NCI-H82 treated with DMSO at 0.1 percent for 48 hours (cell line): Measurements from ENCODE around the gene PSPN.
"Not testable (repeated sequence)": the region's sequence is repeated elsewhere in the genome, so short reads cannot be mapped to it uniquely, and the experiment has no call there.

Experiments
- DNase-seq: peaks from one replicate; lab custom pipeline; 2025; ENCODE audit not compliant: unreplicated experiment; lab: John Stamatoyannopoulos, UW

The PSPN gene

DNA sequence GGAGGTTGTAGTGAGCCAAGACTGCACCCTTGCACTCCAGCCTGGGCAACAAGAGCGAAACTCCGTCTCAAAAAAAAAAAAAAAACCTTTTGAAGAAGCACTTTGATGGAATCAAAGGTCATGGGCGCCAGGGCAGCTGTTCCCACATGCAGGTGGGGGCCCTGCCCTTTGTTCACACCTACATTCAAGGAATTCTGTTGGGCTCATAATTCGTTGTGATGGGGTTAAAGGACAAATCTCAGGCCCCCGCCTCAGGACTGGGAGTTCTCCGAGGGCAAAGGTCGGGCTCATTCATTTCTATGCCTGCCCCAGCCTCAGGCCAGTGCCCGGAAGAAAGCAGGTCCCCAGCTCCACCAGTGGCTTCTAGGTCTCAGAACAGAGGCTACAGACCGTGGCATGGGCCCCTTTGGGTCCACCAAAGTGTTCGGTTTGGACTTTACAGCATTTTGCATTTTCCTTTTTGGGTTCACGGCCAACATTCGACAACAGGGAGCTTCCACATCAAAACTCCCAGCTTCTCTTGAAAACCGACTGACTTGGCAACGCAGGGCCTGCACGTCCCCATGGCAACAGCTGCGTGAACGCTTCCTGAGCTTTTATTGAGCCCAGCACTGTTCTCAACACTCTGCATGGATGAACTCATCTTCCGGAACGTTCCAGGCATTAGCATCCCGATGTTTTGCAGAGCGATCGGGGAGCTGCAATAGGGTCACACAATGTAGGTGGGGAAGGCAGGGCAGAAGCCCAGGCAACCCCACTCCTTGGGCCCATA is 27.3 kb upstream of the PSPN start:
- no peak for DNase-seq

DNA sequence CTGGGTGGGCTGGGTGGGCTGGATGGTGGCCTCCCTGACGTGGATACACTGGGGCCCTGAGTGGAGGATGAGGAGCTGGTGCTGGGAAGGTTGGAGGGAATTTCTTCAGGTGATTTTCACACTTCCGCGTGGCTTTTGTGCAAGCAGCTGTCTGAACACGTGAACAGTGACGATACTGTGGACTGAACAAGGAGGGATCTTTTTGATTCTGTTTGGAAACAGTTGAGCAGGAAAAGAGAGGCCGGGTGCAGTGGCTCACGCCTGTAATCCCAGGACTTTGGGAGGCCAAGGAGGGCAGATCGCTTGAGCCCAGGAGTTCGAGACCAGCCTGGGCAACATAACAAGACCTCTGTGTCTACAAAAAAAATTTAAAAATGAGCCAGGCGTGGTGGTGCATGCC is 26.3 kb upstream of the PSPN start:
- no peak for DNase-seq

DNA sequence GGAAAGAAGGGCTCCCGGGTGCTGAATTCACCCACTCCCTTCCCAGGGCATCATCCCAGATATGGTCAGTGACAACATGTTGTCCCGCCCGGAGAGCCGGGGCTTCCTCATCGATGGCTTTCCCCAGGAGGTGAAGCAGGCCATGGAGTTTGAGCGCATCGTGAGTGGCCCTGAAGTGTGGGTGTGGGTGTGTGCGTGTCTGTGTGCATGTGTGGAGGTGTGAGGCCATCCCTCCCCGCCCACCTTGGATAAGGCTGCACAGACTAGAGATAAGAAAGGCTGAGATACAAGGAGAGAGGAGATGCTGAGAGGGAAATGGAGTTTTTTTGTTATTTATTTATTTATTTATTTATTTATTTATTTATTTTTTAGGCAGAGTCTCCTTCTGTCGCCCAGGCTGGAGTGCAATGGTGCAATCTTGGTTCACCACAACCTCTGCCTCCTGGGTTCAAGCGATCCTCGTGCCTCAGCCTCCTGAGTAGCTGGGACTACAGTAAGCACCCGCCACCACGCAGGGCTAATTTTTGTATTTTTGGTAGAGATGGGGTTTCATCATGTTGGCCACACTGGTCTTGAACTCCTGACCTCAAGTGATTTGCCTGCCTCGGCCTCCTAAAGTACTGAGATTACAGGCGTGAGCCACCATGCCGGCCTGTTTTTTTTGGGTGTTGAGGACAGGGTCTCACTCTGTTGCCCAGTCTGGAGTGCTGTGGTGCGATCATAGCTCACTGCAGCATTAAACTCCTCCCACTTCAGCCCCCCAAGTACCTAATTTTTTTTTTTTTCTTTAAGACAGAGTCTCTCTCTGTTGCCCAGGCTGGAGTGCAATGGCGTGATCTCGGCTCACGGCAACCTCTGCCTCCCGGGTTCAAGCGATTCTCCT is 24.6 kb upstream of the PSPN start:
- not testable (repeated sequence) for DNase-seq

DNA sequence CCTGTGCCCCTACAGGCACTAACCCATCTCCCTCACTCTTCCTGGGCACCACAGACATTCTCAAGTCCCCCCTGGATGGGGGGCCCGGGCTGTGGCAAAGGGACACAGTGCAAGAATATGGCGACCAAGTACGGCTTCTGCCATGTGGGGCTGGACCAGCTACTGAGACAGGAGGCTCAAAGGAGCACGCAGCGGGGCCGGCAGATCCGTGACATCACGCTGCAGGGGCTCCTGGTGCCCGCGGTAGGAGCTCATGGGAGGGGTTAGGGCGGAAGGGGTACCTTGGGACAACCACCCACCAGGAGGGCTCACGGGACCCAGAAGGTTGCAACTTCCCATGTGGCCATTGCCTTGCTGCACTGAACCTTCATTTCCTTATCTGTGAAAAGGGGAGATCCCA is 20.6 kb upstream of the PSPN start:
- DNase-seq: no peak

DNA sequence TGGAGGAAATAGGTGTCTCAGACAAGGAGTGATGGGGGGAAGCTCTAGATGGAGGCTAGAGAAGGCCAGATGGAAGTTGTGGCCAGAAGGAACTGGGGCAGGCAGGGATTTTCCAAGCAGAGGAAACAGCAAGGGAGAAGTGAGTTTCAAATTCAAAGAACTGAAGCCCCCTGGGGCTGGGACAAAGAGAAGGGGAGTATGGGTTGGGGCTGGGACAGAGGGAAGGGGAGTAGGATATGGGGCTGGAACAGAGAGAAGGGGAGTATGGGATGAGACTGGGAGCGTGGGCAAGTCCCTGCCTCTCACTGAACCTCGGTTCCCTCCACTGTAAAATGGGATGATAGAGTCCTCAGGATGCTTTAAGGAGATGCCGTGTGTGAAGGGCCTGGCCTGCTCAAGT is 19.1 kb upstream of the PSPN start:
- no peak for DNase-seq

DNA sequence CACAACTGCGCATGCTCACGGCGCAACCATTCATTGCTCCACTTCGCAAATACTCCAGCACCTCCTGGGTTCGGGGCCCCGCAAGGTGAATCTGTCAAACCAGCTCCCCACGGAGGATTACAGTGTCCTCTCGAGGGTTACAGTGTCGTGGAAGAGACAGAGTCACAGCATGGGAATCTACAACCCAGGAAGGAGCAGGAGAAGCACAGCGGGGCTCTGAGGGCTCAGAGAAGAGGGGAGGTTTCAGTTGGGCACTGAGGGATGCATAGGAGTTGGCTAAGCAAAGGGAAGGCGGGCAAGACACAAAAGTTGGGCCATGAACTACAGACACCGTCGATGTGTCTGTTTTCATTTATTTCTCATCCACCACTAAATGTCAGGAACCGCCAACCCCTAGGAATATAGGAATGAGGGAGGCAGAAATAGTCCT is 18.3 kb upstream of the PSPN start:
- peak; percentile 44 for DNase-seq

DNA sequence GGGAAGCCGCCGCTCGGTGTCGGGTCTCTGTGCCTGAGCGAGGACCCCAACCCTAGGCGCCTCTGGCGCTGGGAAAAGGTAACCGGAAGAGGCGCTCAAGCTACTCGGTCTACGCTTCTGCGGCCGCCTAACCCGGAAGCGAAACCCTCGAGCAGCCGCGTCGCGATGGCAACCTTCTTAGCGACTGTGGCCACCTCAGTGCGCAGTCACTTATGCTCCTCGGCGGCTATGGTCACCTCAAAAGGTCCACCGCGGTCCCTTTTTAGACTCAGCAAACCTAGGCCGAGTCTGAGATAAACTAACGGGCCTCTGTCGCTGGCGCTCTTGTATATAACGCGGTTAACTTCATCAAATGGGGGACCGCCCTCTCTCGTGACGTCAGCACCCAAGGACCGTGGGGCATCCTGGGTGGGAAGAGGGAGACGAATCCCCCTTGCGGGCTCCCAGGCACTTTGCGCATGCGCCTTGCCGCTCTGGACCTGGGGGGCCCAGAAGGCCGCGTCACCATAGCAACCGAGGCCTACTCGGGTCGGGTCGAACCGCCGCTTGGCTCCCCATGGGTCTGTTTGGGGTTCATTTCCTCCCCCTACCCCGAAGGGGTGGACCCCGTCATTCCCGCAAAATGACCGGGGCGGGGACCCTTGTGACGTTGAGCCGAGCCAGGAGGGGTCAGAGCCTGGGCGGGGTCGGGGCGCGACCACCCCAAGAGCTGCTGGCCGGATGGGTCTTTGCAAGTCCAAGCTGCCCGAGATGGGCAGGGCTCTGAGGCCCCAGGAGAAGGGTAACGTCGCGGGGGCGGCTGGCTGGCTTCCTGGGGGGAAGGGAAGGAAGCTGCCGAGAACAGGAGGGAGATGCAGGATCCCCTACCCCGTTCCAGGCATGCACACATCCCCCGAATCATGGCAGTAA is 17.6 kb upstream of the PSPN start, which contains the start of gene GTF2F1:
Gene GTF2F1 (minus strand): TSS at position 91 of the 909 bp plus-strand sequence. CDS start 169 bp downstream, outside the sequence.
- DNase-seq: peak; percentile 86

DNA sequence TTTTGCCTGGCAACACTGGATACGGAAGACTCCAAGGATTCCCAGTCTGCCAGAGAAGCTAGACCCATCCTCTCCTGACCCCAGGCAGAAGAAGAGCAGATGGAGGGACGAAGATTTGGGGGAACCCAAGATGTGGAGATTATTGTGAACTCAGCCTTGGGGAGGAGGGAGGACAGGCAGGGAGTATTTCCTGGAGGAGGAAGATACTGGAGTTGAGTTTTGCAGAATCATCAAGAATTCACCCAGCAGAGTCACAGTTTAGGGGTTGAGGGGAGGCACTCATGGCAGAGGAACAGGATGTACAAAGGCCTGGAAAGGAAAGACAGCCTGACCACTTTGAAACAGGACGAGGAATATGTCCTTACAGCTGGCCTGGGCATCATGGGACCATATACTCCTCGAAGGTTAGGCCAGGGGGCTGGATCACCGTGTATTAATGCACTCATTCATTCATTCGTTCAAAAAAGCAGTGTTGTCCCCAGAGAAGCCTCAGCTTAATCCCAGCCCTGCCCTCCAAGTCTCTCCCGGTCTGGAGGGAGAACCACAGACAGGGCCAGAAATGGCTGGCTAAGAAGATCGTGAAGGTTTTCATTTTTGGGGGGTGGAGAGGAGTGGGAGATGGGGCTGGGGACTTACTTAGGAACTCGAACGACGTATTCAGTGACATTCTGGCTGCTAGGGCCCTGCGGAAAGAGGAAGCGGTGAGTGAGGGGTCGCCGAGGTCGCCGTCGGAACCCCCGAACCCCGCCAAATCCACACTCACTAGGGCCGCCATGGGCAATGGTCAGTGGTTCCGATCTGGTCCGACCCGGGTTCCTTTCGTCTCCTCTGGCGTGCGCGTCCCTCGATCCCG is 16.7 kb upstream of the PSPN start:
- no peak for DNase-seq

DNA sequence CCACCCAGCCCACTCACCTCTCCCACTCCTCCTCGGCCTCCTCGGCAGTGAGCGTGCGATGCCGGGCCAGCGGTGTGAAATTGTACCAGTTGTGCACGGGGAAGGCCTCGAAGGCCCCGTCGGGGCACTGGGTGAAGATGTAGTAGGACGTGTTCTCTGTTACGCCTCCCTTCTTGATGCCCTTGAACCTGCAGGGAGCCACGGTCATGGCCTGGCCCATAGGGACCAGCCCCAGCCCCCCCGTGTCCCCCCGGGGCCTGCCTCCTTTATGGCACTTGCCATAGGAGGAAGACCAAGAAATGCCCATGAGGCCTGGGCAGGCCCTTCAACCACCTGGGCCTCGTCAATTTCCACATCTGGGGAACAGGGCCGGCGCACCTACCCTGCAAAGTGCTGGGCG is 11.6 kb upstream of the PSPN start:
- DNase-seq: no peak

DNA sequence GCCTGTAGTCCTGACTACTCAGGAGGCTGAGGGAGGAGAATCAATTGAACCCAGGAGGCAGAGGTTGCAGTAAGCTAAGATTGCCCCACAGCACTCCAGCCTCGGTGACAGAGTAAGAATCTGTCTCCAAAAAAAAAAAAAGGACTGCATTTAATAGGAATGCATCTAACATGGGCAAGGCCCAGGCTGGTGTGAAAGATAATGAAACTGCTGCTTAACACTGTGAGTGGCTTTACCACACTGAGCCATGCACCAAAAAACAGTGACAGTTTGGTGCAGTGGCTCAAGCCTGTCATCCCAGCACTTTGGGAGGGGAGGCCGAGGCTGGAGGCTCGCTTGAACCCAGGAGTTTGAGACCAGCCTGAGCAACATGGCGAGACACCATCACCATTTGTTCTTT is 8.6 kb upstream of the PSPN start:
- DNase-seq: no peak

DNA sequence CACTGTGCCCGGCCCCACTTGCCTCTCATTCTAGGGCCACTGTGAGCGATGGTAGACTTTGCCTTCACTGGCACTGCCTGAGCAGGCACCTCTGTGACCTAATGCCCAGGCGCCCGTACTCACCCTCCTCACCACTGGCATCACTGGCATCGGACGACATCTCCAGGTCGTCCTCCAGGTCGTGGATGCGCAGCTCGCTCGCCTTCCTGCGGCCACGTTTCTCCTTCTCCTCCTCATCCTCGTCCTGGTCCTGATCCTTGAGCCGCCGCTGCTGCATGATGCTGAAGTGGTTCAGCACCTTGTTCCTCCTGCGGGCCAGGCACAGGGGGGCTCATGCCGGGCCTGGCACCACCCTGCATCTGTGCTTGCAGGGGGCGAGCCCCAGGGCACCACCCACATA is 7.5 kb upstream of the PSPN start:
- DNase-seq: no peak

DNA sequence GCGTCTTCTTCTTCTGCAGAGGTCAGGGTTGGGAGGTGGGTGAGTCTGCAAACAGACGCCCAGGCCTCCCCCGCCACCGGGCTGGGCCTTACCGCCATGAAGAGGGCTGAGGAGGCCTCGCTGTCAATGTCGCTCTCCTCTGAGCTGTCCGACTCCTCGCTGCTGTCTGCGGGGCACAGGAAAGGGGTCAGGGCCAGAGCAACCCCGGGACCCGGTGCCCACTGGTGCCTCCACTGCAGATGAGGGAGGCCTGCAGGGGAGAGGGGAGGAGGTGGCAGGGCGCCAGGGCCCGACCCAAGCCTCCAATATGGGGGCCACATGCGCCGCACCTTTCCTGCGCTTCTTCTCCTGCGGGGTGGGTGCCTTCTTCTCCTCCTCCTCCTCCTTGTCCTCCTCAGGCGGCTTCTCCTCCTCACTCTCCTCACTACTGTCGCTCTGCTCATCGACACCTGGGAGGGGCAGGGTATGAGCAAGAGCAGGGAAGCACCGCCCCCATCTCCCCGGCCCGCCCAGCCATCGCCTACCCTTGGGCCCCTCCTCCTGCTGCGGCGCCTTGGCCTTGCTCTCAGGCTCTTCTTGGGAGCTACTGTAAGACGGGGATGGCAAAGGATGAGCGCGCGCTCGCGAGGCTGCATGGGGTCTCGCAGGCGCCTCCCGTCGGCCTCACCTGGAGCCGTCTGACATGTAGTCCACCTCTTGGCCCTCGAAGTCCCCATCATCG is 5.5 kb upstream of the PSPN start:
- DNase-seq: no peak

DNA sequence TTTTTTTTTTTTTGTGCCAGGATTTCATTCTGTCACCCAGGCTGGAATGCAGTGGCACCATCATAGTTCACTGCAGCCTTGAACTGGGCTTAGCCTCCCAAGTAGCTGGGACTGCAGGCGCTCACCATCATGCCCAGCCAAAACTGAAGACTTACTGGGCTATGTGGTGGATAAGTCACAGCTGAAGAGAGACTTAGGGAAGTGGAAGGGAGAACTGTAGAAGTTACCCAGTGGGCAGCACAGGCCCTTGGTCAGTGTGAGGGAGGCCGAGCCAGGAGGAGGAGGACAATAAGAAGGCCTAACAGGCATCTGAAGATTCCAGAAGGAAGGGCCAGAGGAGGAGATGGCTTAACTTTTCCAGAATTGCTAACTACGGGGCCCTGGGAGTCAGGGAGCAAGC is 4.0 kb upstream of the PSPN start:
- DNase-seq: no peak

DNA sequence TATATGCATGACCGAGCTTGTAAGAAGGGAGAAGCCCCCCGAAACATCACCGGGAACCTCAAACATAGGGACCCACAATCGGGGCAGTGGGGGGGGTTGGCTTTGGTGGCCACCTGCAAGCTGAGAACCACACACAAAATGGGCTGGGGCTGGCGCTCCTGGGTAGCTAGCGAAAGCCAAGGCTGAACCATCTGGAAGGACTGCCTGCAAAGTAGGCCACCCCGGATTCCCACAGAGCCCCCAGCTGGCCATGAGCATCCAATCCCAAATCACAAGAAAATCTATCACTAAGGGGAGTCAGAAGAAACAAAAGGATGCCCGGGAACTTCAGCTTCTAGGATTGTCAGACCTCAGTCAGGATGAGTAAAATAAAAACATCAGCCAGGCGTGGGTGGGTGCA is 2.8 kb upstream of the PSPN start:
- no peak for DNase-seq

DNA sequence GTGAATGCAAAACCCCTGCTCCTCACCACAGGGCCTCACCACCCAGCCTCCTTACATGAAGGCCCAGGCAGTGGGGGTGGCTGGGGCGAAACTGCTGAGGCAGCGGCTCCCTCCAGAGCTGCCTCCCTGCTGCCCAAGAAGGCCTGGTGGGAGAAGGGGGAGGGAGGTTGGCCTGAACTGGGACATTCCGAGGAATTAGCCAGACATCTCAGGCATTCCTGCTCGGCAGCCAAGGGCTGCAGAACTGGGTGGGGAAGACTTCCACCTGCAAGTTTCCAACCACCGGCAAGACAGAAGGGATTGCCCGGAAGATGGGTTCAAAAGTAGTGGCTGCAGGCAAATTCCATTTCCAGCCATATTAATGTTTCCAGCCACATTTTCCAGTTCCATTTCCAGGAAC is 2.3 kb upstream of the PSPN start:
- DNase-seq: no peak

DNA sequence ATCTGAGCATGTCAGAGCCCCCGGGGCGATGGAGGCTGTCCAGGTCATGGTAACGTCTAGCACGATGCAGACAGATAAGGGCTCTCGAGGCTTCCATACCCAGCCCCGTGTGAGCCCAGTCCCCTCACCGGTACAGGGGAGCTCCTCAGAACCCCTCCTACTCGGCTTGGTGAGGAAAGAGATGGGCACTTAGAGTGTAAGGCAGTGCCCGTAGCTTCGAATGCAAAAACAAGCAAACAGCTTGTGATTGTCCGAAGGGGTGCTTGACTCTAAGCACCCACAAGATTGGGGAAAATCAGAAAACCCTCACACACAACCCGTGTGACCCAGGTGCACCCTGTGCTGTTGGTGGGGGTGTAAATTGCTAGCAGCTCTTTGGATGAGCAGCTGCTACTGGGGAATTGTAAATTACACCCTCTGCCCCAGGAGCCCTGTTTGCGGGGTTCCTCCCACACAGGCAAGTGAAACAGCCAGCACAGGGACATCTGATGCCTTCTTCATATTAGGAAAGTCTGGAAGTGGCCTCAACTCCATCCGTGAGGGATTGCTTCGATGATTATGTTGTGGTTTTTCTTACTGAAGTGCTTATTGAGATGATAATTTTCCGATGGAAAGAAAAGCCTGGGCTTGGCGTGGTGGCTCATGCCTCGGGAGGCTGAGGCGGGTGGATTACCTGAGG is 918 bp upstream of the PSPN start:
- no peak for DNase-seq

DNA sequence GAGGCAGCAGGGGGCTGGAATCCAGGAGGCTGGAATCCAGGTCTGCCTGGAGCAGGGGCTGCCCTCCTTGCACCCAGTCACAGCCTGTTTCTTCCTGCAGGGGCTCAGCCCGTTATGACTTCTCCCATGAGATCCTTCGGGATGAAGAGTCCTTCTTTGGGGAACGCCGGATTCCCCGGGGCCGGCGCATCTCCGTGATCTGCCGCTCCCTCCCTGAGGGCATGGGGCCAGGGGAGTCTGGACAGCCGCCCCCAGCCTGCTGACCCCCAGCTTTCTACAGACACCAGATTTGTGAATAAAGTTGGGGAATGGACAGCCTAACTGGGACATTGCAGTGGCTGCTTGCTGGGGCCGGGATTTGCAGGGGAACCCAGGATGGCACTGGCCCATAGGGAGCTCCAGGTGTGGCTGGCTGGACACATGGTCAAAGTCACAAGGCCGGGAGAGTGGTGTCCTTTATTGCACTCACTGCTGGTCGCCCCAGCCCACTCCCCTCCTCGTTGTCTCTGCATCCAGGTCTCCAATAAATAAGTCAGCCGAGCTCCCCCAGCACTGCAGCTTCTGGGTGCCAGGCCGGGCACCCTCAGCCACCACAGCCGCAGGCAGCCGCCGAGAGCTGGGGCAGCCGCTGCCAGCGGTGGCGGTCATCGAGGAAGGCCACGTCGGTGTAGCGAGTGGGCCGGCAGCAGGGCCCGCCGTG is 872 bp downstream of the PSPN start:
- no peak for DNase-seq

DNA sequence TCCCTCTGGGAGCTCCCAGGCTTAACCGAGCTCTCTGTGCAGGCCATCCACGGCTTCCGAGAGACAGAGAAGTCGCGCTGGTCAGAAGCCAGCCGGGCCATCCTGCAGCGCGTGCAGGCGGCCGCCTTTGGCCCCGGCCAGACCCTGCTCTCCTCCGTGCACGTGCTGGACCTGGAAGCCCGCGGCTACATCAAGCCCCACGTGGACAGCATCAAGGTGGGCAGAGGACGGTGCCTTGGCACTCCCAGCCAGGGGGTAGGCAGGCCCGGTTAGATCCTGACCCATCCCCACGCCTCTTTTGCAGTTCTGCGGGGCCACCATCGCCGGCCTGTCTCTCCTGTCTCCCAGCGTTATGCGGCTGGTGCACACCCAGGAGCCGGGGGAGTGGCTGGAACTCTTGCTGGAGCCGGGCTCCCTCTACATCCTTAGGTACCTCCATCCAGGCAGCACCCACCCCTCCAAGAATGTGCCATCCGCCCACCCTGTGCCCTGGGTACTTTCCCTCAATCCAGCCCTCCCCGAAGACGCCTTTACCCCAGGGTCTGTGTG is 1.5 kb downstream of the PSPN start:
- DNase-seq: no peak
